Hepatocyte (in vitro differentiated cells): ENCODE data around the gene ARPP21.

Source experiments
- EZH2 ChIP-seq: fragments of 200-600 bp; sonication (generic); IDR thresholded peaks from 2 replicates; pipeline ENCODE4 v1.6.1; 2016; ENCODE audit warnings: antibody characterized with exemption, mild to moderate bottlenecking, borderline replicate concordance
- EZH2phosphoT487 ChIP-seq: fragments of 200-600 bp; sonication (generic); IDR thresholded peaks from one replicate; pipeline ENCODE4 v1.6.1; 2018; ENCODE audit warnings: antibody characterized with exemption, mild to moderate bottlenecking, low read depth, moderate library complexity; ENCODE audit not compliant: unreplicated experiment, severe bottlenecking
- TF ChIP-seq, protein P1 (sequence below): fragments of 200-600 bp; sonication (generic); IDR thresholded peaks from 2 replicates; pipeline ENCODE4 v1.5.1; 2016; ENCODE audit warnings: antibody characterized with exemption, mild to moderate bottlenecking; ENCODE audit not compliant: poor library complexity

DNA sequence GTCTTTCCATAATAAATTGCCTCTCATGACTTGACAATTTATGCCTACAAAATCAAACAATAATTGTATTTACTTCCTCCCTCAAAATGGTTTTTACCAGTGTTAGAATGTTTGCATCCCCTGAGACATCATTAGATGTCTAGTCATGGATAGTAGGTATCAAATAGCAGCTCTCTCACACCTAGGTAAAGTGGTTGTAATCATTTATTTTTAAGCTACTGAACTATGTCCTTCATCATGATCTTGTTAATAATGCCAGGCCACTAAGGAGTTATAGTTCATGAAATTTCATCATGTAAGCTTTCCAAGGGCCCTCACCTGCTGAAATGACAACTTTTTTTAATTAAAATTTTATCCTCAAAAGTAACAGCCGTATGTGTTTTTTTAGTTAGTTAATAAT lies 134.1 kb downstream of the ARPP21 start:
- no peak for TF ChIP-seq EZH2
- TF ChIP-seq, protein P1, sequence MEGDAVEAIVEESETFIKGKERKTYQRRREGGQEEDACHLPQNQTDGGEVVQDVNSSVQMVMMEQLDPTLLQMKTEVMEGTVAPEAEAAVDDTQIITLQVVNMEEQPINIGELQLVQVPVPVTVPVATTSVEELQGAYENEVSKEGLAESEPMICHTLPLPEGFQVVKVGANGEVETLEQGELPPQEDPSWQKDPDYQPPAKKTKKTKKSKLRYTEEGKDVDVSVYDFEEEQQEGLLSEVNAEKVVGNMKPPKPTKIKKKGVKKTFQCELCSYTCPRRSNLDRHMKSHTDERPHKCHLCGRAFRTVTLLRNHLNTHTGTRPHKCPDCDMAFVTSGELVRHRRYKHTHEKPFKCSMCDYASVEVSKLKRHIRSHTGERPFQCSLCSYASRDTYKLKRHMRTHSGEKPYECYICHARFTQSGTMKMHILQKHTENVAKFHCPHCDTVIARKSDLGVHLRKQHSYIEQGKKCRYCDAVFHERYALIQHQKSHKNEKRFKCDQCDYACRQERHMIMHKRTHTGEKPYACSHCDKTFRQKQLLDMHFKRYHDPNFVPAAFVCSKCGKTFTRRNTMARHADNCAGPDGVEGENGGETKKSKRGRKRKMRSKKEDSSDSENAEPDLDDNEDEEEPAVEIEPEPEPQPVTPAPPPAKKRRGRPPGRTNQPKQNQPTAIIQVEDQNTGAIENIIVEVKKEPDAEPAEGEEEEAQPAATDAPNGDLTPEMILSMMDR = no peak
- no peak for TF ChIP-seq EZH2phosphoT487
